Panc1 (cell line): ENCODE data around the gene CLEC16A. TPM values are rescaled to one million over a fixed set of nuclear protein-coding genes. Genes with fewer than 3 reads are reported as not detected.

Source experiments
- ATAC-seq: fragments of 200-7000 bp; cut with Tn5 transposase; 2 replicates; pipeline ENCODE4 v1.9.1; 2020; ENCODE audit warnings: mild to moderate bottlenecking, moderate library complexity
- BruUV-seq: library from RNA; stranded (reverse); fragments of 400-500 nt; replicated peaks from 2 replicates; lab custom pipeline; 2021; lab: Mats Ljungman, UMichigan
- CTCF ChIA-PET: fragments of 300-600 bp; sonication (Branson Sonifier 250); formaldehyde crosslinking; loops from one replicate; lab custom pipeline; 2022; ENCODE audit warnings: antibody characterized with exemption; lab: Charles Lee
- POLR2A ChIA-PET: fragments of 300-600 bp; sonication (Branson Sonifier 250); formaldehyde crosslinking; loops from one replicate; lab custom pipeline; 2022; ENCODE audit warnings: antibody characterized with exemption; lab: Charles Lee
- DNase-seq: peaks from one replicate; pipeline ENCODE4 v3.0.0-alpha.2; 2010; ENCODE audit warnings: low read depth, low spot score
- H3K27ac ChIP-seq: 2 replicates; pipeline ENCODE4 v1.5.1; 2011; ENCODE audit warnings: mild to moderate bottlenecking, low read length, inconsistent platforms
- H3K27me3 ChIP-seq: fragments of 200-500 bp; sonication (Bioruptor generic); 2 replicates; pipeline ENCODE4 v1.6.0; 2014; ENCODE audit warnings: low read length, inconsistent platforms; ENCODE audit not compliant: control insufficient read depth, insufficient read depth
- H3K36me3 ChIP-seq: fragments of 200-500 bp; sonication (Bioruptor generic); 2 replicates; pipeline ENCODE4 v1.5.1; 2014; ENCODE audit warnings: inconsistent platforms, mild to moderate bottlenecking, low read length, moderate library complexity; ENCODE audit not compliant: control insufficient read depth, insufficient read depth
- H3K4me1 ChIP-seq: 2 replicates; pipeline ENCODE4 v1.5.1; 2011; ENCODE audit warnings: inconsistent platforms, mild to moderate bottlenecking, low read length, moderate library complexity; ENCODE audit not compliant: control insufficient read depth, insufficient read depth
- H3K4me3 ChIP-seq, 2 experiments: 2 replicates each; pipeline ENCODE4 v1.5.1; 2011 to 2012; ENCODE audit warnings: low read depth in 2 of 2, low read length in 2 of 2, mild to moderate bottlenecking in 2 of 2, inconsistent platforms in 1 of 2, moderate library complexity in 1 of 2
- H3K9me3 ChIP-seq: fragments of 200-500 bp; sonication (Bioruptor generic); 2 replicates; pipeline ENCODE4 v1.5.1; 2014; ENCODE audit warnings: low read depth, mild to moderate bottlenecking, inconsistent platforms, low read length, moderate library complexity; ENCODE audit not compliant: control insufficient read depth, insufficient read depth
- POLR2AphosphoS5 ChIP-seq: IDR thresholded peaks from 2 replicates; pipeline ENCODE4 v1.6.1; 2012; ENCODE audit warnings: mild to moderate bottlenecking, low read depth, low read length, moderate library complexity
- SIN3A ChIP-seq: IDR thresholded peaks from 2 replicates; pipeline ENCODE4 v1.6.1; 2012; ENCODE audit warnings: low read depth, mild to moderate bottlenecking, low read length, moderate library complexity, borderline replicate concordance; ENCODE audit not compliant: insufficient read depth
- TCF7L2 ChIP-seq: IDR thresholded peaks from 2 replicates; pipeline ENCODE4 v1.6.1; 2011; ENCODE audit warnings: mild to moderate bottlenecking, low read depth, low read length, inconsistent platforms
- in situ Hi-C: cut with HindIII; loops from 2 replicates; pipeline ENCODE4 v1.10.0; 2016; ENCODE audit warnings: low sequenced_read_pairs, low pct_unique_long_range_greater_than_20kb
- intact Hi-C: fragments of 100-400 bp; cut with micrococcal nuclease; formaldehyde crosslinking; loops from one replicate; pipeline ENCODE4 v1.10.0; 2022; ENCODE audit not compliant: unreplicated experiment
- total RNA-seq: library from RNA; stranded (reverse); gene quantifications from one replicate; pipeline ENCODE4 v1.2.1, GENCODE V29; 2021; ENCODE audit not compliant: unreplicated experiment
- TF ChIP-seq, protein P1 (sequence below): fragments of 450-650 bp; IDR thresholded peaks from 2 replicates; pipeline ENCODE4 v1.5.1; 2017; ENCODE audit warnings: mild to moderate bottlenecking
- TF ChIP-seq, protein P2 (sequence below), 2 experiments: IDR thresholded peaks; 2 replicates each; pipeline ENCODE4 v1.6.1; 2011 to 2012; ENCODE audit warnings: low read depth in 2 of 2, control low read depth in 1 of 2, low read length in 1 of 2, mild to moderate bottlenecking in 1 of 2, moderate library complexity in 1 of 2; ENCODE audit not compliant: insufficient read depth in 1 of 2

Gene CLEC16A
- total RNA-seq, 1 experiment from 2014 or later, result 21.0 TPM

DNA sequence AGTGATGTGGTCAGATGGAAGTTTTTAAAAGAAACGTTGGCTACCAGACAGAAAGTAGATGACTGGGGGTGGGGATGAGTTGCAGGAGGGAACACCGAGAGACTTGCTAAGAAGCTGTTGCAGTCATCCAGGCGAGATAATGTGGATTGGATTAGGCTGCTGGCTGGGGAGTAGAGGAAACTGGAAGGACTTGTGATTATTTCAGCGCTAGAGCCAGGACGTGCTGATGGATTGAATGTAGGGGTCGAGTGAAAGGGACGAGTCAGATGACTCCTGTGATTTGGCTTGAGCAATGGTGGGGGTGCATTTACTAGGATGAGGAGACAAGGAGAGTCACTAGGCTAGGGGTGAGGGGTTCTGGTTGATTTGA lies 88.5 kb downstream of the CLEC16A start:
- no peaks in the 10 kb centered on the region for H3K36me3 ChIP-seq
- H3K9me3 ChIP-seq, result no peaks in the 10 kb centered on the region
- POLR2A ChIA-PET, result no interaction called here
- no peak for DNase-seq
- ATAC-seq, result no peak
- intact Hi-C loops, result no loop called here
- no peak for TF ChIP-seq TCF7L2
- no peak for TF ChIP-seq POLR2AphosphoS5
- TF ChIP-seq, protein P1, sequence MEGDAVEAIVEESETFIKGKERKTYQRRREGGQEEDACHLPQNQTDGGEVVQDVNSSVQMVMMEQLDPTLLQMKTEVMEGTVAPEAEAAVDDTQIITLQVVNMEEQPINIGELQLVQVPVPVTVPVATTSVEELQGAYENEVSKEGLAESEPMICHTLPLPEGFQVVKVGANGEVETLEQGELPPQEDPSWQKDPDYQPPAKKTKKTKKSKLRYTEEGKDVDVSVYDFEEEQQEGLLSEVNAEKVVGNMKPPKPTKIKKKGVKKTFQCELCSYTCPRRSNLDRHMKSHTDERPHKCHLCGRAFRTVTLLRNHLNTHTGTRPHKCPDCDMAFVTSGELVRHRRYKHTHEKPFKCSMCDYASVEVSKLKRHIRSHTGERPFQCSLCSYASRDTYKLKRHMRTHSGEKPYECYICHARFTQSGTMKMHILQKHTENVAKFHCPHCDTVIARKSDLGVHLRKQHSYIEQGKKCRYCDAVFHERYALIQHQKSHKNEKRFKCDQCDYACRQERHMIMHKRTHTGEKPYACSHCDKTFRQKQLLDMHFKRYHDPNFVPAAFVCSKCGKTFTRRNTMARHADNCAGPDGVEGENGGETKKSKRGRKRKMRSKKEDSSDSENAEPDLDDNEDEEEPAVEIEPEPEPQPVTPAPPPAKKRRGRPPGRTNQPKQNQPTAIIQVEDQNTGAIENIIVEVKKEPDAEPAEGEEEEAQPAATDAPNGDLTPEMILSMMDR, result no peak
- TF ChIP-seq, protein P2, sequence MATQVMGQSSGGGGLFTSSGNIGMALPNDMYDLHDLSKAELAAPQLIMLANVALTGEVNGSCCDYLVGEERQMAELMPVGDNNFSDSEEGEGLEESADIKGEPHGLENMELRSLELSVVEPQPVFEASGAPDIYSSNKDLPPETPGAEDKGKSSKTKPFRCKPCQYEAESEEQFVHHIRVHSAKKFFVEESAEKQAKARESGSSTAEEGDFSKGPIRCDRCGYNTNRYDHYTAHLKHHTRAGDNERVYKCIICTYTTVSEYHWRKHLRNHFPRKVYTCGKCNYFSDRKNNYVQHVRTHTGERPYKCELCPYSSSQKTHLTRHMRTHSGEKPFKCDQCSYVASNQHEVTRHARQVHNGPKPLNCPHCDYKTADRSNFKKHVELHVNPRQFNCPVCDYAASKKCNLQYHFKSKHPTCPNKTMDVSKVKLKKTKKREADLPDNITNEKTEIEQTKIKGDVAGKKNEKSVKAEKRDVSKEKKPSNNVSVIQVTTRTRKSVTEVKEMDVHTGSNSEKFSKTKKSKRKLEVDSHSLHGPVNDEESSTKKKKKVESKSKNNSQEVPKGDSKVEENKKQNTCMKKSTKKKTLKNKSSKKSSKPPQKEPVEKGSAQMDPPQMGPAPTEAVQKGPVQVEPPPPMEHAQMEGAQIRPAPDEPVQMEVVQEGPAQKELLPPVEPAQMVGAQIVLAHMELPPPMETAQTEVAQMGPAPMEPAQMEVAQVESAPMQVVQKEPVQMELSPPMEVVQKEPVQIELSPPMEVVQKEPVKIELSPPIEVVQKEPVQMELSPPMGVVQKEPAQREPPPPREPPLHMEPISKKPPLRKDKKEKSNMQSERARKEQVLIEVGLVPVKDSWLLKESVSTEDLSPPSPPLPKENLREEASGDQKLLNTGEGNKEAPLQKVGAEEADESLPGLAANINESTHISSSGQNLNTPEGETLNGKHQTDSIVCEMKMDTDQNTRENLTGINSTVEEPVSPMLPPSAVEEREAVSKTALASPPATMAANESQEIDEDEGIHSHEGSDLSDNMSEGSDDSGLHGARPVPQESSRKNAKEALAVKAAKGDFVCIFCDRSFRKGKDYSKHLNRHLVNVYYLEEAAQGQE (IDR thresholded peaks at IDR 0.05; ENCODE audit: insufficient read depth in 1 of 2, low read depth in 2 of 2, low read length in 1 of 2), result no peak
- no peak for TF ChIP-seq SIN3A
- CTCF ChIA-PET, result no interaction called here
- in situ Hi-C loops, result no loop called here
- H3K27me3 ChIP-seq, result no peaks in the 10 kb centered on the region
- no peak overlapping the region for H3K27ac ChIP-seq
- H3K4me3 ChIP-seq, result no peak overlapping the region
- no TSS peak for BruUV-seq
- no peaks in the 10 kb centered on the region for H3K4me1 ChIP-seq

DNA sequence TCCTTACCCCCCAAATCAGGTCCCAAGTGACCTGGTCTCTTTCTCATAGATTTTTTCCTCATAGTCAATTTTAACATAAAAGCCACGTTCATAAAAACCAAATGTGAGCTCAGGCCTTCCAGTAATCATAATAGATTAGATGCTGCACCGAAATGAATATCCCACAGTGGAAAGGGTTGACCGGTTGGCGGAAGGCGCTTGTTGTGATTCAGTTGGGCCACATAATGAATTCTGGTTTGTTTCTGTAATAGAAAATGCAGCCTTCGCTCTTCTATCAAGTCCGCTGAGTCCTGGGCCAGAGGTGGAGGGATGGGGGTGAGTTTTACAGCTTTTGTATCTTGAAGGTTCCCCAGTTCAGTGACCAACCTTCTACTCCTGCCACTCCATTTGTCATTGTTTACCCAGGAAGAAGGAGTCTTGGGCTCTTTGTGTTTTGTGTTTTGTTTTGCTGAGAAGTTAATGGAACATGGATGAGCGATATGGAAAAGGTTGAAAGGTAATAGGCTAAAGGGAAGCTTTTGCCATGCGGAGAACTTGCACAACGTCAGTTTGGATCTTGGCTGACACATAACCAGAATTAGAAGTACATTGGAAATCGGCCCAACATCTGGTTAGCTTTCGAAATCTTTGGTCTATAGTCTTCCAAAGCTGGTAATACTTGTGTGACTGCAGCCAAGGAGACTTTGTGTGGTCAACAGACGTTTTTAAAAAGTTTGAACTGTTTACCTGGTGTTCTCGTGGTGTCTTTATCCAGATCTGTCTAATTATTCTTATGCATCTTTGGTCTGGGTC lies 89.5 kb downstream of the CLEC16A start:
- H3K27ac ChIP-seq, result no peak overlapping the region
- in situ Hi-C loops (no loop called here), intact Hi-C loops (no loop called here)
- no TSS peak for BruUV-seq
- CTCF ChIA-PET, result interaction anchor here (0.5 kb wide), 1 partner anchor 80 kb away, joined by 4 read pairs; no protein-coding TSS in a partner anchor
- no peaks in the 10 kb centered on the region for H3K9me3 ChIP-seq
- H3K36me3 ChIP-seq, result no peaks in the 10 kb centered on the region
- POLR2A ChIA-PET, result no interaction called here
- H3K4me3 ChIP-seq, result no peak overlapping the region
- ATAC-seq (no peak), DNase-seq (no peak)
- TF ChIP-seq, protein P1, result no peak
- H3K4me1 ChIP-seq, result no peaks in the 10 kb centered on the region
- no peaks in the 10 kb centered on the region for H3K27me3 ChIP-seq
